K562 (cell line): ENCODE data around the gene SSTR1. TPM values are rescaled to one million over a fixed set of nuclear protein-coding genes. Genes with fewer than 3 reads are reported as not detected.

ENCODE experiments used
- ATAC-seq: fragments of 200-7000 bp; cut with Tn5 transposase; 3 replicates; pipeline ENCODE4 v1.9.1; 2020; ENCODE audit warnings: moderate library complexity
- BruUV-seq: library from RNA; stranded (reverse); fragments of 400-500 nt; replicated peaks from 2 replicates; lab custom pipeline; 2021; lab: Mats Ljungman, UMichigan
- CTCF ChIA-PET: fragments of 300-600 bp; formaldehyde crosslinking; extraction: SDS; loops from one replicate; lab custom pipeline; 2021; ENCODE audit warnings: low intra/inter-chr PET ratio; lab: Yijun Ruan, JAX
- POLR2A ChIA-PET: fragments of 300-600, 350-650 bp; sonication (Branson Sonifier 250); formaldehyde crosslinking; extraction: SDS; loops from one replicate; lab custom pipeline; 2021; ENCODE audit warnings: antibody characterized with exemption, inconsistent platforms; lab: Yijun Ruan, JAX
- DNase-seq, 4 experiments: peaks; one replicate each; pipeline versions ENCODE4 v3.0.0 to v3.0.0-alpha.2; 2011 to 2018; ENCODE audit warnings: low spot score in 3 of 4, mixed read lengths in 3 of 4; ENCODE audit errors: extremely low read depth in 1 of 4
- FAIRE-seq: peaks from 2 replicates; lab custom pipeline; 2011; peaks lifted over from hg19 to GRCh38; lab: Jason Lieb, UNC
- H2AFZ ChIP-seq: 2 replicates; pipeline ENCODE4 v1.6.0; 2011; ENCODE audit warnings: low read depth, low read length, control low read depth, inconsistent platforms
- H3K27ac ChIP-seq: fragments of 200-600 bp; 3 replicates; pipeline ENCODE4 v1.8.0; 2011; ENCODE audit warnings: low read depth, mild to moderate bottlenecking, control low read depth, inconsistent platforms, low read length, moderate library complexity, mixed read lengths; ENCODE audit errors: extremely low read depth
- H3K27me3 ChIP-seq, 2 experiments: fragments of 300-600 bp in 1 of 2; 2 replicates in 1 of 2; 3 replicates in 1 of 2; pipeline versions ENCODE4 v1.6.0 to v1.8.0; 2011; ENCODE audit warnings: inconsistent platforms in 2 of 2, low read length in 2 of 2, mild to moderate bottlenecking in 1 of 2, mixed read lengths in 1 of 2, moderate library complexity in 1 of 2; ENCODE audit not compliant: control insufficient read depth in 2 of 2, insufficient read depth in 2 of 2
- H3K36me3 ChIP-seq: fragments of 300-600 bp; 3 replicates; pipeline ENCODE4 v1.8.0; 2011; ENCODE audit warnings: mild to moderate bottlenecking, low read length, inconsistent platforms; ENCODE audit not compliant: control insufficient read depth, insufficient read depth
- H3K4me1 ChIP-seq, 2 experiments: fragments of 200-600 bp in 1 of 2; replicated peaks in 1 of 2; 2 replicates in 1 of 2; 3 replicates in 1 of 2; pipeline versions ENCODE4 v1.5.1 to v1.8.0; 2011; ENCODE audit warnings: inconsistent platforms in 2 of 2, low read length in 2 of 2, mild to moderate bottlenecking in 1 of 2, mixed read lengths in 1 of 2, moderate library complexity in 1 of 2; ENCODE audit not compliant: control insufficient read depth in 2 of 2, insufficient read depth in 2 of 2
- H3K4me2 ChIP-seq: 2 replicates; pipeline ENCODE4 v1.6.1; 2011; ENCODE audit warnings: low read length, control low read depth, inconsistent platforms, mixed read lengths; ENCODE audit not compliant: insufficient read depth
- H3K4me3 ChIP-seq: fragments of 200-600 bp; sonication (generic), shearing (Covaris generic); 2 replicates; pipeline ENCODE4 v1.5.1; 2016; ENCODE audit warnings: control low read depth, inconsistent platforms
- H3K79me2 ChIP-seq: fragments of 200-600 bp; 3 replicates; pipeline ENCODE4 v1.8.0; 2011; ENCODE audit warnings: low read length, inconsistent platforms; ENCODE audit not compliant: control insufficient read depth, insufficient read depth
- H3K9ac ChIP-seq, 2 experiments: 2 replicates each; pipeline versions ENCODE4 v1.6.0 to v1.6.1; 2011; ENCODE audit warnings: low read depth in 2 of 2, low read length in 2 of 2, control low read depth in 1 of 2, inconsistent platforms in 1 of 2, mild to moderate bottlenecking in 1 of 2, mixed read lengths in 1 of 2; ENCODE audit not compliant: insufficient read depth in 1 of 2
- H3K9me1 ChIP-seq: one replicate; pipeline ENCODE4 v1.6.0; 2011; ENCODE audit warnings: inconsistent platforms, mild to moderate bottlenecking, low read length, moderate library complexity; ENCODE audit not compliant: control insufficient read depth, insufficient read depth
- H3K9me3 ChIP-seq: replicated peaks from 2 replicates; pipeline ENCODE4 v1.5.1; 2011; ENCODE audit warnings: low read depth, low read length, inconsistent platforms; ENCODE audit not compliant: control insufficient read depth, insufficient read depth
- H4K20me1 ChIP-seq: replicated peaks from 2 replicates; pipeline ENCODE4 v1.6.1; 2011; ENCODE audit warnings: low read length, inconsistent platforms, mixed read lengths; ENCODE audit not compliant: control insufficient read depth, insufficient read depth
- HSF4 ChIP-seq: fragments of 250-450 bp; sonication (Bioruptor Pico); IDR thresholded peaks from 2 replicates; pipeline ENCODE4 v2.1.2; 2022; ENCODE audit warnings: mild to moderate bottlenecking, moderate library complexity, borderline replicate concordance
- MCM7 ChIP-seq, 2 experiments: fragments of 450-650 bp; IDR thresholded peaks; 2 replicates each; pipeline ENCODE4 v1.6.1; 2016 to 2018
- MYNN ChIP-seq, 2 experiments: sonication (generic); formaldehyde crosslinking in 1 of 2; IDR thresholded peaks; 2 replicates each; pipeline versions ENCODE4 v1.5.0 to v1.6.1; 2016 to 2020; ENCODE audit warnings: antibody characterized with exemption in 1 of 2, missing genetic modification reagents in 1 of 2
- PHF20 ChIP-seq: fragments of 450-650 bp; IDR thresholded peaks from 2 replicates; pipeline ENCODE4 v1.6.1; 2018; ENCODE audit not compliant: partially characterized antibody
- PPARD ChIP-seq: fragments of 250-450 bp; sonication (Bioruptor Pico); IDR thresholded peaks from 2 replicates; pipeline ENCODE4 v1.8.0; 2022; ENCODE audit warnings: inconsistent platforms, mild to moderate bottlenecking, moderate library complexity
- RHOXF2B ChIP-seq: fragments of 250-450 bp; sonication (Bioruptor Pico); conservative IDR thresholded peaks from 2 replicates; pipeline ENCODE4 v1.5.1; 2021
- SAP30 ChIP-seq: fragments of 200-600 bp; sonication (generic); IDR thresholded peaks from 2 replicates; pipeline ENCODE4 v1.6.1; 2012; ENCODE audit warnings: borderline replicate concordance, low read depth, mild to moderate bottlenecking, moderate library complexity, low read length, control low read depth, inconsistent platforms; ENCODE audit not compliant: insufficient read depth, poor library complexity, severe bottlenecking
- SMARCA4 ChIP-seq: fragments of 450-650 bp; IDR thresholded peaks from 2 replicates; pipeline ENCODE4 v1.6.1; 2016
- TAL1 ChIP-seq: fragments of 450-650 bp; IDR thresholded peaks from 2 replicates; pipeline ENCODE4 v1.6.1; 2016; ENCODE audit warnings: mild to moderate bottlenecking
- TARDBP ChIP-seq: fragments of 450-650 bp; IDR thresholded peaks from 2 replicates; pipeline ENCODE4 v1.6.1; 2016
- USF2 ChIP-seq: sonication (generic); formaldehyde crosslinking; IDR thresholded peaks from 2 replicates; pipeline ENCODE4 v1.5.0; 2020; ENCODE audit warnings: missing genetic modification reagents
- XRCC3 ChIP-seq: fragments of 450-650 bp; IDR thresholded peaks from 2 replicates; pipeline ENCODE4 v1.6.1; 2017; ENCODE audit warnings: mild to moderate bottlenecking, moderate library complexity
- ZBTB1 ChIP-seq: sonication (generic); formaldehyde crosslinking; IDR thresholded peaks from 2 replicates; pipeline ENCODE4 v1.8.1; 2023; ENCODE audit warnings: missing genetic modification reagents, low read depth, mild to moderate bottlenecking, borderline replicate concordance
- ZNF24 ChIP-seq: fragments of 450-650 bp; IDR thresholded peaks from 2 replicates; pipeline ENCODE4 v1.6.1; 2016
- ZNF41 ChIP-seq: fragments of 250-450 bp; sonication (Bioruptor Pico); conservative IDR thresholded peaks from 2 replicates; pipeline ENCODE4 v1.4.0; 2020; ENCODE audit warnings: mild to moderate bottlenecking
- WGBS: fragments of 100-300 bp; shearing (Covaris generic); methylation state at CpG from one replicate; pipeline ENCODE4 v1.1.6; 2016; ENCODE audit warnings: low coverage, mixed read lengths; ENCODE audit not compliant: insufficient coverage; ENCODE audit errors: missing lambda C conversion rate; 5-methylcytosine and 5-hydroxymethylcytosine counted together
- in situ Hi-C: fragments of 300-500 bp; cut with MboI; formaldehyde crosslinking; loops from 4 replicates; pipeline ENCODE4 v1.15.0; 2018; ENCODE audit warnings: inconsistent platforms, mixed read lengths
- intact Hi-C: fragments of 100-400 bp; cut with micrococcal nuclease; formaldehyde crosslinking; loops from 2 replicates; pipeline ENCODE4 v1.14.2; 2022
- polyA plus RNA-seq, 8 experiments: library from polyadenylated mRNA; depleted of rRNA in 4 of 8; stranded (reverse) in 5 of 8; unstranded in 3 of 8; fragments of >200 nt; fragmentation: Nextera tagmentation in 2 of 8; fragmentation: Illumina TruSeq in 1 of 8; extraction: Ambion mirVana in 2 of 8; extraction: Trizol in 1 of 8; gene quantifications; 2 replicates each; pipeline versions ENCODE4 v1.2.1 to v1.2.3, GENCODE V29; 2011 to 2014; ENCODE audit warnings: inconsistent platforms in 1 of 8, missing spikeins in 1 of 8
- total RNA-seq, 7 experiments: library from RNA; depleted of rRNA in 6 of 7; stranded (reverse); fragments of >200 nt in 6 of 7; fragmentation: Illumina TruSeq in 2 of 7; extraction: Trizol in 2 of 7; gene quantifications; 2 replicates each; pipeline versions ENCODE4 v1.2.1 to v1.2.3, GENCODE V29; 2011 to 2021; ENCODE audit warnings: low replicate concordance in 1 of 7

SSTR1 gene
- total and polyA plus RNA-seq, 9 of the 15 experiments (the other 6 are each of a cell fraction or from before 2014, with no cell fraction given) = not detected

- DNase-seq = no peak
- Histone ChIP-seq H3K4me2 (no peak overlapping the region), H3K9me3 (no peaks in the 10 kb centered on the region), H3K9me1 (no peaks in the 10 kb centered on the region), H3K79me2 (no peaks in the 10 kb centered on the region), H3K4me1 (no peaks in the 10 kb centered on the region), H3K27ac (no peak overlapping the region), H3K9ac (no peak overlapping the region), H3K36me3 (no peaks in the 10 kb centered on the region), H4K20me1 (no peaks in the 10 kb centered on the region), H3K4me3 (no peak overlapping the region), H3K27me3 (no peaks in the 10 kb centered on the region), H2AFZ (no peak overlapping the region)
- ChIA-PET CTCF (no interaction called here), POLR2A (no interaction called here)
- no peak for FAIRE-seq
- 0% methylated on average over 1 of the region's 1 CpG for WGBS
- ATAC-seq = no peak
- in situ Hi-C loops = no loop called here
- intact Hi-C loops = no loop called here
- no TSS peak for BruUV-seq
- TF ChIP-seq MCM7 (IDR thresholded peaks at IDR 0.05) = no peak
- no peak for TF ChIP-seq TAL1
- TF ChIP-seq ZBTB1 = no peak
- TF ChIP-seq, all 486 proteins: peak for 0
Measured at GRCh38 chr14:38243696-38244240, 36.1 kb downstream of the SSTR1 start.

GRCh38 chr14:38248321-38249028, 40.8 kb downstream of the SSTR1 start:
- CTCF ChIA-PET = no interaction called here
- no peaks in the 10 kb centered on the region for H4K20me1 ChIP-seq
- BruUV-seq = no TSS peak
- POLR2A ChIA-PET = no interaction called here
- H2AFZ ChIP-seq = no peak overlapping the region
- H3K79me2 ChIP-seq = no peaks in the 10 kb centered on the region
- no peak for FAIRE-seq
- intact Hi-C loops = no loop called here
- H3K36me3 ChIP-seq = no peaks in the 10 kb centered on the region
- ATAC-seq = no peak
- no peaks in the 10 kb centered on the region for H3K9me3 ChIP-seq
- in situ Hi-C loops = no loop called here
- WGBS = 0% methylated on average over 3 of the region's 3 CpGs
- no peak overlapping the region for H3K4me3 ChIP-seq
- no peak overlapping the region for H3K27ac ChIP-seq
- no peak for DNase-seq
- no peaks in the 10 kb centered on the region for H3K4me1 ChIP-seq
- H3K9ac ChIP-seq = no peak overlapping the region
- no peak overlapping the region for H3K4me2 ChIP-seq
- TF ChIP-seq ZNF24 (no peak), SAP30 (no peak), PHF20 (no peak), USF2 (CRISPR knock-in tag) (no peak), HSF4 (CRISPR knock-in tag) (no peak), TARDBP (no peak), RHOXF2B (CRISPR knock-in tag) (no peak), SMARCA4 (no peak), PPARD (no peak), MYNN (IDR thresholded peaks at IDR 0.05) (no peak), MYNN (CRISPR knock-in tag; IDR thresholded peaks at IDR 0.05) (no peak), XRCC3 (no peak), ZNF41 (CRISPR knock-in tag) (no peak)
- H3K27me3 ChIP-seq = no peaks in the 10 kb centered on the region
- H3K9me1 ChIP-seq = no peaks in the 10 kb centered on the region
